Activated B cell treated with CpG ODN at 0.5 μM for 24 hours (primary cell): Measurements from ENCODE around the gene MARCKS. TPM values are rescaled to one million over a fixed set of nuclear protein-coding genes. Genes with fewer than 3 reads are reported as not detected.

ENCODE experiments used
- ATAC-seq: fragments of 200-7000 bp; cut with Tn5 transposase; one replicate; pipeline ENCODE4 v1.10.0; 2021; ENCODE audit warnings: low read depth, mild to moderate bottlenecking, moderate library complexity
- CTCF ChIA-PET: fragments of 350-600 bp; sonication (Branson Sonifier 250); formaldehyde crosslinking; loops from one replicate; lab custom pipeline; 2021; ENCODE audit warnings: antibody characterized with exemption; lab: Charles Lee
- POLR2A ChIA-PET: fragments of 350-600 bp; sonication (Branson Sonifier 250); formaldehyde crosslinking; loops from one replicate; lab custom pipeline; 2021; ENCODE audit warnings: antibody characterized with exemption; lab: Charles Lee
- DNase-seq: peaks from one replicate; pipeline ENCODE4 v3.0.0; 2022
- H3K27ac Mint-ChIP-seq: one replicate; pipeline ENCODE4 v1.8.0; 2020; ENCODE audit warnings: mixed read lengths
- H3K27me3 Mint-ChIP-seq: one replicate; pipeline ENCODE4 v1.8.0; 2021; ENCODE audit warnings: mixed read lengths
- H3K36me3 Mint-ChIP-seq: one replicate; pipeline ENCODE4 v1.8.0; 2021; ENCODE audit warnings: low read depth, mixed read lengths
- H3K4me1 Mint-ChIP-seq: one replicate; pipeline ENCODE4 v1.8.0; 2021; ENCODE audit warnings: mixed read lengths
- H3K4me3 Mint-ChIP-seq: one replicate; pipeline ENCODE4 v1.8.0; 2020; ENCODE audit warnings: mild to moderate bottlenecking, mixed read lengths
- H3K9me3 Mint-ChIP-seq: one replicate; pipeline ENCODE4 v1.8.0; 2020; ENCODE audit warnings: mixed read lengths
- CTCF ChIP-seq: fragments of 200-600 bp; IDR thresholded peaks from one replicate; pipeline ENCODE4 v1.8.0; 2022; ENCODE audit warnings: antibody characterized with exemption, mild to moderate bottlenecking
- intact Hi-C: fragments of 100-400 bp; cut with micrococcal nuclease; formaldehyde crosslinking; loops from one replicate; pipeline ENCODE4 v1.15.1; 2024
- total RNA-seq: library from RNA; stranded (reverse); gene quantifications from 2 replicates; pipeline ENCODE4 v1.2.3, GENCODE V29; 2022

The MARCKS gene
- total RNA-seq, 1 donor from 2014 or later = 100 TPM

- Mint-ChIP-seq H3K27me3 (peaks cover 2% of the 10 kb centered on the region), H3K4me3 (no peak overlapping the region), H3K9me3 (peaks cover 7% of the 10 kb centered on the region), H3K36me3 (no peaks in the 10 kb centered on the region), H3K27ac (no peak overlapping the region), H3K4me1 (no peaks in the 10 kb centered on the region)
- TF ChIP-seq CTCF = no peak
- no peak for ATAC-seq
- no peak for DNase-seq
- CTCF ChIA-PET = no interaction called here
- intact Hi-C loops = no loop called here
- POLR2A ChIA-PET = no interaction called here
Measured at GRCh38 chr6:113894712-113895674, 37.8 kb downstream of the MARCKS start.

GRCh38 chr6:113901482-113901881, 44.3 kb downstream of the MARCKS start:
- Mint-ChIP-seq H3K9me3 (no peaks in the 10 kb centered on the region), H3K36me3 (no peaks in the 10 kb centered on the region), H3K4me1 (no peaks in the 10 kb centered on the region), H3K27me3 (no peaks in the 10 kb centered on the region), H3K27ac (no peak overlapping the region), H3K4me3 (no peak overlapping the region)
- CTCF ChIA-PET = no interaction called here
- POLR2A ChIA-PET = no interaction called here
- no peak for TF ChIP-seq CTCF
- intact Hi-C loops = loop anchor here (10.0 kb wide), 1 partner anchor 1397 kb away; no protein-coding TSS in a partner anchor
- ATAC-seq = no peak
- DNase-seq = no peak

- POLR2A ChIA-PET = no interaction called here
- H3K27ac Mint-ChIP-seq = no peak overlapping the region
- H3K36me3 Mint-ChIP-seq = no peaks in the 10 kb centered on the region
- intact Hi-C loops = loop anchor here (10.0 kb wide), 1 partner anchor 1399 kb away; no protein-coding TSS in a partner anchor
- no peaks in the 10 kb centered on the region for H3K4me1 Mint-ChIP-seq
- DNase-seq = no peak
- ATAC-seq = no peak
- H3K9me3 Mint-ChIP-seq = no peaks in the 10 kb centered on the region
- no peaks in the 10 kb centered on the region for H3K27me3 Mint-ChIP-seq
- CTCF ChIA-PET = no interaction called here
- no peak overlapping the region for H3K4me3 Mint-ChIP-seq
- TF ChIP-seq CTCF = no peak
Measured at GRCh38 chr6:113903666-113904330, 46.7 kb downstream of the MARCKS start.

DNA sequence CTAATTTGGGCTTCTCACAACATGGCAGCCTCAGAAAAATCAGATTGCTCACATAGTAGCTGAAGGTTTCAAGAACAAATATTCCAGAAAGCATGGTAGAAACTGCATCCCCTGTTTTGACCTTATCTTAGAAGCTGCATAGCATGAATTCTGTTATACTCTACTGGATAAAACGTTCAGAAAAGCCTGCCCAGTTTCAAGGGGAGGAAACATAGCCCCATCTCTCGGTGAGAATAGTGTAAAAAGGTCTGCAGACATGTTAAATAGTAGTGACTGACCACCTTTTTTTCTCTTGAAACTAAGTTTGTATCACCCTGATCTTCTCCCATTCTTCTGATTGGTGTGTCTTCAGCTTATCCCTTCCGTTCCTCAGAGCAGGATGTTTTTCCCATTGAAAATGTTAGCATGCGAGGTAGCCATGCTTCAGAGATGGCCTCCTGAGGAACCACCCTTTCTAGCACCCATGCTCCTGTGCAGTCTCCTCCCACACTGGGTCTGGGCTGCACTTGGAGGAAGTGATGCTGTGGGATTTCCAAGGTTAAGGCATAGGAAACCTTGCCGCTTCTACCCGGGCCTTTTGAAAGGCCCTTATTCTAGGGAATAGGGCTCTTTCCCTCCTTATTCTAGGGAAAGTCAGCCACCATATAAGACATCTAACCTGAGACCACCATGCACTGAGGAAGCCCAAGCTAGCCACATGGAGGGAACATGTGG, 50.1 kb downstream of the MARCKS start:
- intact Hi-C loops = loop anchor here (10.0 kb wide), 1 partner anchor 1402 kb away; no protein-coding TSS in a partner anchor
- ChIA-PET CTCF (interaction anchor here (1.0 to 2.8 kb wide), 6 partner anchors 14 to 1727 kb away, joined by 3 to 17 read pairs (median 9); no protein-coding TSS in a partner anchor), POLR2A (no interaction called here)
- no peak for TF ChIP-seq CTCF
- H3K4me1 Mint-ChIP-seq = no peaks in the 10 kb centered on the region
- H3K4me3 Mint-ChIP-seq = no peak overlapping the region
- DNase-seq (no peak), ATAC-seq (no peak)
- H3K9me3 Mint-ChIP-seq = no peaks in the 10 kb centered on the region
- peaks cover 2% of the 10 kb centered on the region for H3K27me3 Mint-ChIP-seq
- no peaks in the 10 kb centered on the region for H3K36me3 Mint-ChIP-seq
- H3K27ac Mint-ChIP-seq = no peak overlapping the region
